Measurements from ENCODE around the gene MAZ. TPM values are rescaled to one million over a fixed set of nuclear protein-coding genes. Genes with fewer than 3 reads are reported as not detected.
"Not testable (repeated sequence)": the region's sequence is repeated elsewhere in the genome, so short reads cannot be mapped to it uniquely, and the experiment has no call there.

MAZ gene
- total RNA-seq, 4 donors from 2014 or later = 80.4 to 132 (median 107) TPM

DNA sequence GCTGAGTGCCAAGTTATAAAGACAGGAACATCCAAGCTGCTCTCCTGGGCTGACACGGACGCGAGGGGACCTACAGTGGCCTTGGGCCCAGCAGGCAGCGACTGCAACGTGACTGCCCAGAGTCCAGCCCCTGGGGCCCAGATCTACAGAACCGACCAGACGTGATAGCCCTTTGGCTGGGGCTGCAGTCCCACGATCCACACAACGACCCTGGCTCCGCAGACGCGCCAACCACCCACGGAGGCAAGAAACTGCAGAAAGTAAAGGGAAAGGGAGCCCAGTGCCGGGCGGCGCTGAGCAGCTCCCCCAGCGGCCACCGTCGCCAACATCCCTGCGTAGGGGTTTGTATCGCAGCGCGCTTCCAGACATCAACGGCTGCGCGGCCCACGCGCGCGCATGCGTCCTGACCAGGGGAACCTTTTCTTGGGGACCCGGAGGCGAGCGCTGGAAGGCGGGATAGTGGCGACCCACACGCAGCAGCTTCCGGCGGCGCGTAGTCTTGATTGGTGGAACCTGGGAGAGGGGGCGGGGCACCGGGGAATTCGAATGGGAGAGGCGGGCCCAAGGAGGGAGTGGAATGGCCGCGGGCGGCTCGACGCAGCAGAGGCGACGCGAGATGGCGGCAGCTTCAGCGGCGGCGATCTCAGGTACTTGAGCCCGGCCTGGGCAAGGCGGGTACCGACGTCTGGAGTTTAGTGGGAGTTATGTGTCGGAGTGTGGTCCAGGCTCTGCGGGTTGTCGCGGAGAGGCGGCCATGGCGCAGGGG, 16.0 kb upstream of the MAZ start, which contains the start of gene KIF22:
Gene KIF22 (plus strand): TSS at position 569 of the 766 bp plus-strand sequence. CDS start 9 bp downstream, at position 578.
- Histone ChIP-seq H3K36me3 (no peaks in the 10 kb centered on the region), H3K27ac (peak within 1 kb of the TSS; percentile 77 to 89 (median 87)), H3K4me3 (replicated peaks in 1 of 3) (peak within 1 kb of the TSS; percentile 55 to 78 (median 67)), H3K4me1 (peaks cover 20 to 22% of the 10 kb centered on the region in 2 donors), H3K27me3 (no peaks in the 10 kb centered on the region), H3K9me3 (no peaks in the 10 kb centered on the region)
- TF ChIP-seq, protein P1, sequence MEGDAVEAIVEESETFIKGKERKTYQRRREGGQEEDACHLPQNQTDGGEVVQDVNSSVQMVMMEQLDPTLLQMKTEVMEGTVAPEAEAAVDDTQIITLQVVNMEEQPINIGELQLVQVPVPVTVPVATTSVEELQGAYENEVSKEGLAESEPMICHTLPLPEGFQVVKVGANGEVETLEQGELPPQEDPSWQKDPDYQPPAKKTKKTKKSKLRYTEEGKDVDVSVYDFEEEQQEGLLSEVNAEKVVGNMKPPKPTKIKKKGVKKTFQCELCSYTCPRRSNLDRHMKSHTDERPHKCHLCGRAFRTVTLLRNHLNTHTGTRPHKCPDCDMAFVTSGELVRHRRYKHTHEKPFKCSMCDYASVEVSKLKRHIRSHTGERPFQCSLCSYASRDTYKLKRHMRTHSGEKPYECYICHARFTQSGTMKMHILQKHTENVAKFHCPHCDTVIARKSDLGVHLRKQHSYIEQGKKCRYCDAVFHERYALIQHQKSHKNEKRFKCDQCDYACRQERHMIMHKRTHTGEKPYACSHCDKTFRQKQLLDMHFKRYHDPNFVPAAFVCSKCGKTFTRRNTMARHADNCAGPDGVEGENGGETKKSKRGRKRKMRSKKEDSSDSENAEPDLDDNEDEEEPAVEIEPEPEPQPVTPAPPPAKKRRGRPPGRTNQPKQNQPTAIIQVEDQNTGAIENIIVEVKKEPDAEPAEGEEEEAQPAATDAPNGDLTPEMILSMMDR (IDR thresholded peaks at IDR 0.05) = peak in 4 of 6 experiments; percentile 37 to 76 (median 62)
- TF ChIP-seq POLR2A (IDR thresholded peaks at IDR 0.05) = peak; percentile 64 to 84
- intact Hi-C loops (cut with DNase I) = no loop called here
- DNase-seq = peak; percentile 98 to 99
- 0% methylated on average over 14 to 35 of the region's 67 CpGs for WGBS, 2 donors

DNA sequence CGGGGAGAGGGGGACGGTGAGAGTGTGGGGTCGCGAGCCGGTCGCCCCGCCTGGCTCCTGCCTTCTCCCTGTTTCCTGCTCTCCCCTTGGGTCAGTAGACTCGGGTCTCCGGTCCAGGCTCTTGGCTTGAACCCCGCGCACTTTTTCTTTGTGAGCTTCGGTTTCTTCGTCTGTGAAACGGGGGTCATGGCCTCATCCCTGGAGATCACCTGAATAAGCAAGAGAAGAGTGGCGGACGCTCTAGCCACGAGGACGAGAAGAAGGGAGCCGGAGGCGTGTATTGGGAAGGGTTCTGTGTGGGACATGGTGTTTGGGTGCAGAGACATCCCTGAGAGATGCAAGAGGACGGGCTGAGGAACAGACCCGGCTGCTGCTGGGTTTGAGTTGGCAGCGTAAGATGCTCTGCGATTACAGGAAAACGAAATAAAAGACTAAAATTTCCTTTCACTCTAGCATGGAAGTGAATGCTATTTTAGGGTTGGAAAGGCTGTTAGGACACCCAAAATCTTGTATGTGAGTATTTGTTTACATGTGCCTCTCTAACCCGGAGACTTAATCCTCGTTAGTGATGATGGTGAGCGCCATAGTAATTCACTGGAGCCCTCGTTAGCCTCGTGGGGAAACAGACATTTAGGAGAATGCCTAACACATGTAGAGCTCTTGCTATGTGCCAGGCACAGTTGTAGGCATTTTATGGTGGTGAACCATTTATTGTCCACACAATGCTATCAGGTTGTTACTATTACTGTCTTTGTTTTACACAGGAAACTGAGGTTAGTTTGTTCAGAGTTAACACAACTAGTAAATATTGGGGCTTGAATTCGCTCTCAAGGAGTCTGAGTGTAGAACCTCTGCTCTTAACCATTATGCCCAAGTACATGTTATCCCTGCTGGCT, 15.1 kb upstream of the MAZ start:
- Histone ChIP-seq H3K27me3 (no peaks in the 10 kb centered on the region), H3K36me3 (no peaks in the 10 kb centered on the region), H3K9me3 (no peaks in the 10 kb centered on the region), H3K4me3 (replicated peaks in 1 of 3) (peak overlapping the region; percentile 55 to 78 (median 67)), H3K27ac (peak overlapping the region in 2 of 3 donors; percentile 20 to 89), H3K4me1 (peaks cover 17 to 18% of the 10 kb centered on the region in 2 donors)
- no peak for DNase-seq
- no peak for TF ChIP-seq POLR2A (IDR thresholded peaks at IDR 0.05)
- TF ChIP-seq, protein P1 (IDR thresholded peaks at IDR 0.05) = no peak
- intact Hi-C loops (cut with DNase I) = no loop called here
- 1 to 2% methylated on average over 22 to 30 of the region's 31 CpGs for WGBS, 2 donors

DNA sequence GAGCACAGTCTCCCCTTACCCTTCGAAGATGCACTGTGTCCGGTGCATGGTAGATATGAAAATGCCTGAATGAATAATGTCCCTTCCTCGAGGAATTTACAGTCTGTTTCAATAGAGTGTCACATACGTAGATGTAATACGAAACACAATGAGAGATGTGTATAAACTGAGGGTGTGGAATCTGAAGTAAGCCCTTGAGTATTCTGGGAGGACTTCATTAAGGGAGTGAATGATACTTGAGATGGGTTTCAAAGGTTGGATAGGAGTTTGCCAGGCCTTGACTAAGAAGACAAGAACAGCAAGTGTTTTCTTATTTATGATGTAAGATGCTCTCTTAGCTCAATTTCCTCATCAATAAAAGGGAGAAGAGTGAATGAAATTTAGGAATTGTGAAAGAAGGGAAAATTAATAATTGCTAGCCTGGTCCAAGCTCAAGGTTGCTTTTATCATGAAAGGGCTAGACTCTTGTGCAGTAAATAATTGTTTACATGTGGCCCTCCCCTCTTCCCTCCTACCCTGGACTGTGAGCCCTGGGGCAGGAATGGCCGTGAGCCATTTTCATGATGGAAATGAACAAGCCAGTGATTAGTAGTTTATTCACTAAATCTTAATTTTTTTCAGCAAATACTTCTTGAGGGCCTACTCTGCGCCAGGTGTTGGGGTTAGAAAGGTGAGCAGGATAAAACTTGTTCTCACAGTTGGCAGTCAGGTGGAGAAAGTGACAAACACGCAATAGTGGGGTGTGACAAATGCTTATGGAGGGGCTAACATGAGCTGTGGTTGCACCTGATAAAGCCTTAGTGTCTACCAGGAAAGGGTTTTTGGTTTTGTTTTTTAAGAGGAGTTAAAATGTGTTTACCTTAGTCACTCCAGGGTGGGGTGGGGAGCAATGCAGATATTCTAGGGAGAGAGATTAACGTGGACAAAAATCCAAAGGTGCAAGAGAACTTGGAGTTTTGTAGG, 14.2 kb upstream of the MAZ start:
- no peak overlapping the region for H3K27ac ChIP-seq

DNA sequence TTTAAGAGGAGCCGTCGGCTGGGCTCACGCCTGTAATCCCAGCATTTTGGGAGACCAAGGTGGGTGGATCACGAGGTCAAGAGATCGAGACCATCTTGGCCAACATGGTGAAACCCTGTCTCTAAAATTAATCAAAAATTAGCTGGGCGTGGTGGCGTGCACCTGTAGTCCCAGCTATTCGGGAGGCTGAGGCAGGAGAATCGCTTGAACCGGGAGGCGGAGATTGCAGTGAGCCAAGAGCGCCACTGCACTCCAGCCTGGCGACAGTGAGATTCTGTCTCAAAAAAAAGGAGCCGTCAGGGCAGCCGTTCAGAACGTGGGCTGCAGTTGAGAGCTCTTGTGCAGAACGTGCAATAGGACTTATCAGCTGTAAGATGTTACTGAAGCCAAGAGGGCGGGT, 13.2 kb upstream of the MAZ start:
- H3K27ac ChIP-seq; H3K4me3 ChIP-seq (replicated peaks in 1 of 3); DNase-seq; H3K27me3 ChIP-seq; intact Hi-C loops (cut with DNase I); H3K9me3 ChIP-seq: not testable (repeated sequence)
- Histone ChIP-seq H3K36me3 (peaks cover 11 to 13% of the 10 kb centered on the region in 2 donors), H3K4me1 (peaks cover 17 to 18% of the 10 kb centered on the region in 2 donors)
- WGBS, 2 donors = 82 to 86% methylated on average over 18 of the region's 18 CpGs

More for the DNA sequence above, 14.2 kb upstream of the MAZ start:
- Histone ChIP-seq H3K27me3 (no peaks in the 10 kb centered on the region), H3K36me3 (peaks cover 4 to 5% of the 10 kb centered on the region in 2 donors), H3K4me1 (peaks cover 17 to 18% of the 10 kb centered on the region in 2 donors), H3K4me3 (replicated peaks in 1 of 3) (no peak overlapping the region), H3K9me3 (no peaks in the 10 kb centered on the region)
- intact Hi-C loops (cut with DNase I) = no loop called here
- no peak for DNase-seq
- 69 to 71% methylated on average over 9 of the region's 9 CpGs for WGBS, 2 donors
- no peak for TF ChIP-seq POLR2A (IDR thresholded peaks at IDR 0.05)
- TF ChIP-seq, protein P1 (IDR thresholded peaks at IDR 0.05) = no peak

Measured in thyroid gland (tissue), 4 donors.